ENCODE results near the gene C21orf58. TPM values are rescaled to one million over a fixed set of nuclear protein-coding genes. Genes with fewer than 3 reads are reported as not detected.

Gene C21orf58
- total RNA-seq, 2 donors from 2014 or later, result 19.6 to 37.4 TPM

DNA sequence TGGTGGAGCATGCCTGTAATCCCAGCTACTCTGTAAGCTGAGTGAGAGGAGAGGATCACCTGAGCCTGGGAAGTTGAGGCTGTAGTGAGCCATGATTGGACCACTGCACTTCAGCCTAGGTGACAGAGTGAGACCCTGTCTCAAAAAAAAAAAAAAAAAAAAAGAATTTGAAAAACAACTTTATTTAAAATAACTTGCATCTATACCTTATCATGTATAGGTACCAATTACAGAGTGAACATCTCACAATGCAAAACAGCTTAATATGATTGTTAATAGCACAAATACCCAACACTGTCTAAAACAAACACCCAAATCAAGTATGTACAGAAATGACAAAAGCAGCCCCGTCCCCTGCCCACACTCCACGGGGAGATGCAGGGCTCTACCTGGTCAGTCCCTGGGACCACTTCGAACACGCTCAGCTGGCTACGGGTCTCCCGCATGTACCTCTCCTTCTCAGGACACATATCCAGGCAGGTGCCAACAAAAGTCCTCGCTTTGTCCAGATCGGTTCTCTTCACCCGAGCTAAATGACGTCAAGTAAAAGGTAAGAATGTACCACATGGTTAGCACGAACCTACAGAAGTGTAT is 48.8 kb downstream of the C21orf58 start:
- Mint-ChIP-seq H3K27me3 (ENCODE audit: insufficient read depth) (no peaks in the 10 kb centered on the region), H3K36me3 (ENCODE audit: low read depth) (peaks cover 75% of the 10 kb centered on the region), H3K9me3 (no peaks in the 10 kb centered on the region), H3K4me1 (no peaks in the 10 kb centered on the region), H3K27ac (peak overlapping the region; percentile 48), H3K4me3 (no peak overlapping the region)
- no peak for DNase-seq
- no peaks in the 10 kb centered on the region for H3K27me3 ChIP-seq (ENCODE audit: control insufficient read depth, insufficient read depth, low read length, poor library complexity, severe bottlenecking)
- TF ChIP-seq, protein P1, sequence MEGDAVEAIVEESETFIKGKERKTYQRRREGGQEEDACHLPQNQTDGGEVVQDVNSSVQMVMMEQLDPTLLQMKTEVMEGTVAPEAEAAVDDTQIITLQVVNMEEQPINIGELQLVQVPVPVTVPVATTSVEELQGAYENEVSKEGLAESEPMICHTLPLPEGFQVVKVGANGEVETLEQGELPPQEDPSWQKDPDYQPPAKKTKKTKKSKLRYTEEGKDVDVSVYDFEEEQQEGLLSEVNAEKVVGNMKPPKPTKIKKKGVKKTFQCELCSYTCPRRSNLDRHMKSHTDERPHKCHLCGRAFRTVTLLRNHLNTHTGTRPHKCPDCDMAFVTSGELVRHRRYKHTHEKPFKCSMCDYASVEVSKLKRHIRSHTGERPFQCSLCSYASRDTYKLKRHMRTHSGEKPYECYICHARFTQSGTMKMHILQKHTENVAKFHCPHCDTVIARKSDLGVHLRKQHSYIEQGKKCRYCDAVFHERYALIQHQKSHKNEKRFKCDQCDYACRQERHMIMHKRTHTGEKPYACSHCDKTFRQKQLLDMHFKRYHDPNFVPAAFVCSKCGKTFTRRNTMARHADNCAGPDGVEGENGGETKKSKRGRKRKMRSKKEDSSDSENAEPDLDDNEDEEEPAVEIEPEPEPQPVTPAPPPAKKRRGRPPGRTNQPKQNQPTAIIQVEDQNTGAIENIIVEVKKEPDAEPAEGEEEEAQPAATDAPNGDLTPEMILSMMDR (conservative IDR thresholded peaks at IDR 0.05), result no peak
- H3K4me1 ChIP-seq (ENCODE audit: control insufficient read depth, insufficient read depth, low read length), result no peaks in the 10 kb centered on the region
- H3K9ac ChIP-seq (ENCODE audit: extremely low read depth, low read length, poor library complexity, severe bottlenecking), result no peak overlapping the region
- no peak overlapping the region for H3K27ac ChIP-seq (ENCODE audit: low read depth, low read length)
- no peak overlapping the region for H3K4me3 ChIP-seq (ENCODE audit: low read length)
- H3K9me3 ChIP-seq (ENCODE audit: control insufficient read depth, low read length), result no peaks in the 10 kb centered on the region
- H3K36me3 ChIP-seq (ENCODE audit: control insufficient read depth, insufficient read depth, low read length), result peaks cover 83% of the 10 kb centered on the region
- WGBS, 2 experiments (ENCODE audit: insufficient coverage in 1 of 2, insufficient read length in 1 of 2), result 96 to 97% methylated on average over 7 to 11 of the region's 11 CpGs

- Mint-ChIP-seq H3K36me3 (ENCODE audit: low read depth) (peaks cover 76% of the 10 kb centered on the region), H3K27me3 (ENCODE audit: insufficient read depth) (no peaks in the 10 kb centered on the region), H3K9me3 (no peaks in the 10 kb centered on the region), H3K4me1 (no peaks in the 10 kb centered on the region), H3K27ac (no peak overlapping the region), H3K4me3 (no peak overlapping the region)
- H3K4me3 ChIP-seq (ENCODE audit: low read length), result no peak overlapping the region
- no peaks in the 10 kb centered on the region for H3K4me1 ChIP-seq (ENCODE audit: control insufficient read depth, insufficient read depth, low read length)
- H3K9ac ChIP-seq (ENCODE audit: extremely low read depth, low read length, poor library complexity, severe bottlenecking), result no peak overlapping the region
- H3K27me3 ChIP-seq (ENCODE audit: control insufficient read depth, insufficient read depth, low read length, poor library complexity, severe bottlenecking), result no peaks in the 10 kb centered on the region
- TF ChIP-seq, protein P1 (conservative IDR thresholded peaks at IDR 0.05), result no peak
- 95 to 97% methylated on average over 13 to 14 of the region's 14 CpGs for WGBS, 2 experiments (ENCODE audit: insufficient coverage in 1 of 2, insufficient read length in 1 of 2)
- peaks cover 85% of the 10 kb centered on the region for H3K36me3 ChIP-seq (ENCODE audit: control insufficient read depth, insufficient read depth, low read length)
- H3K9me3 ChIP-seq (ENCODE audit: control insufficient read depth, low read length), result no peaks in the 10 kb centered on the region
- no peak for DNase-seq
- H3K27ac ChIP-seq (ENCODE audit: low read depth, low read length), result no peak overlapping the region
Measured at GRCh38 chr21:46273341-46273740, 50.3 kb downstream of the C21orf58 start.

DNA sequence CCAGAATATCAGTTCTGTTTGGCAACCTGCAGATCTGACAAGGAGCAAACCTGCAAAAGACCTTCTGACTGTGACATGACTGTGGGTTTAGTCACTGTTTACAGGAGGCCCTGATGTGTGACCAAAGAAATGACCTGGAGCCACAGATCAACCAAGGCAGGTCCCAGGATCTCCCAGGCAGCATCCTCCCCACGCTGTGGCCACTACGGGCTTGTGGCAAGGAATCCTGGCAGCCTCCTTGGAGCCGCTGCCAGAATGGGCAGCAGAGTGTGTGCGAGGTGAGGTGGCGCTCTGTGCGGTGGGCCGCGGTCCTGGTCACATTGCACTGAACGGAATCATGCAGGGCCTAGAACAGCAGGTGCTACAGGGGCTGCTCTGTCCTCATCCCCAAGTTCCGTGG is 54.2 kb downstream of the C21orf58 start:
- Mint-ChIP-seq H3K9me3 (no peaks in the 10 kb centered on the region), H3K27me3 (ENCODE audit: insufficient read depth) (no peaks in the 10 kb centered on the region), H3K27ac (no peak overlapping the region), H3K4me3 (no peak overlapping the region), H3K36me3 (ENCODE audit: low read depth) (peaks cover 76% of the 10 kb centered on the region), H3K4me1 (no peaks in the 10 kb centered on the region)
- DNase-seq, result no peak
- no peak overlapping the region for H3K9ac ChIP-seq (ENCODE audit: extremely low read depth, low read length, poor library complexity, severe bottlenecking)
- H3K4me1 ChIP-seq (ENCODE audit: control insufficient read depth, insufficient read depth, low read length), result no peaks in the 10 kb centered on the region
- WGBS, 2 experiments (ENCODE audit: insufficient coverage in 1 of 2, insufficient read length in 1 of 2), result 96% methylated on average over 10 of the region's 10 CpGs; no CpG with 5 or more reads in 1 of the 2 experiments
- peaks cover 84% of the 10 kb centered on the region for H3K36me3 ChIP-seq (ENCODE audit: control insufficient read depth, insufficient read depth, low read length)
- H3K4me3 ChIP-seq (ENCODE audit: low read length), result no peak overlapping the region
- H3K27me3 ChIP-seq (ENCODE audit: control insufficient read depth, insufficient read depth, low read length, poor library complexity, severe bottlenecking), result no peaks in the 10 kb centered on the region
- TF ChIP-seq, protein P1 (conservative IDR thresholded peaks at IDR 0.05), result no peak
- H3K9me3 ChIP-seq (ENCODE audit: control insufficient read depth, low read length), result no peaks in the 10 kb centered on the region
- no peak overlapping the region for H3K27ac ChIP-seq (ENCODE audit: low read depth, low read length)

All from endodermal cell (in vitro differentiated cells).